ENCODE data around the gene ADSS1.

DNA sequence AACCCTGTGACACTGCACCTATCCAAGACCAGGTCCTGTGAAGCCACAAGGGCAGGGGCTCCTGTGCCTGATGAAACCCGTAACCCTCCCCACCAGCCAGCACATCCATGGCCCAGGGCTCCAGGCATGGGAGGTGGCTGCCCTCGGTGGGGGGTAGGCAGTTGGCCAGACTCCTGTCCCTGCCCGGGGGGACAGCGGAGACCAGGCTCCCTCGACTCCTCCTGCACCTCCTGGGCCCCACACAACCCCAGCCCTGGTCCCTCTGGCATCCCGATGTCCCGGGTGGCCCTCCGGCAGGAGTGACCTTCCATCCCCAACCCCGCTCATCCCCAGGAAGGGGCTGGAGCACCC is 60.2 kb downstream of the ADSS1 start:
- TF ChIP-seq CTCF (conservative IDR thresholded peaks at IDR 0.05; ENCODE audit: low read depth, low read length) = no peak
- TF ChIP-seq EZH2 (IDR thresholded peaks at IDR 0.05; ENCODE audit: borderline replicate concordance, low read depth, low read length, poor library complexity, severe bottlenecking) = no peak
